ENCODE results near the gene CA9. TPM values are rescaled to one million over a fixed set of nuclear protein-coding genes. Genes with fewer than 3 reads are reported as not detected.

CA9 gene
- total and polyA plus RNA-seq, 9 of the 15 experiments (the other 6 are each of a cell fraction or from before 2014, with no cell fraction given): 0.15 to 10.6 (median 0.60) TPM; not detected in 4

DNA sequence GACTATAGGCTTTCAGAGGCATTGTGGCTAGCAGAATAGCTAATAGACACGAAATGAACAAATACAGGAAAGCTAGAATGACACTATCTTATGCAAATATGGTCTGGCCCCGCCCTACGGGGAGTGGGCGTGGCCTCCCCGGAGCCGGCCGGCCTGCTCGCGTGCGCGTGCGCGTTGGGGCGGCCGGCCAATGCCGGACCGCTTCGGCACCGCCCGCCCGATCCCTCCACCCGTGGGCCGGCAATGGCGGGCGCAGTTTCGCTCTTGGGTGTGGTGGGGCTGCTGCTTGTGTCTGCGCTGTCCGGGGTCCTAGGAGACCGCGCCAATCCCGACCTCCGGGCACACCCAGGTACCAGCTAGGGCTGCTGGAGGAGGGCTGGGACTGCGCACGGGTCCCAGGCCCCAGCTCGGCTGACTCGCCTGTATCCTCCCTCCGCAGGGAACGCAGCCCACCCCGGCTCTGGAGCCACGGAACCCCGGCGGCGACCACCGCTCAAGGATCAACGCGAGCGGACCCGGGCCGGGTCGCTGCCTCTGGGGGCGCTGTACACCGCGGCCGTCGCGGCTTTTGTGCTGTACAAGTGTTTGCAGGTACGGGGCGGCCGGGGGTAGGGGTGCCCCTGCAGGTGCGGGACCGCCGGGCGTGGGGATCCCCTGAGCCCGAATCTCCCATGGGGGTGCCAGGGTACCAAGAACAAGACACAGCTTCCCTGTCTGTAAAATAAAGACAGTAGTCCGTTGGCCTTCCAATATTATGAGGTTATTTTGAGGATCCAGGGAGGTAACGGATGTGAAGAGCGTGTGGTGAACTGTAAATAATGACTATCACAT is 15.4 kb upstream of the CA9 start, which contains the start of gene CCDC107 (continued):
- TF ChIP-seq, protein P1, sequence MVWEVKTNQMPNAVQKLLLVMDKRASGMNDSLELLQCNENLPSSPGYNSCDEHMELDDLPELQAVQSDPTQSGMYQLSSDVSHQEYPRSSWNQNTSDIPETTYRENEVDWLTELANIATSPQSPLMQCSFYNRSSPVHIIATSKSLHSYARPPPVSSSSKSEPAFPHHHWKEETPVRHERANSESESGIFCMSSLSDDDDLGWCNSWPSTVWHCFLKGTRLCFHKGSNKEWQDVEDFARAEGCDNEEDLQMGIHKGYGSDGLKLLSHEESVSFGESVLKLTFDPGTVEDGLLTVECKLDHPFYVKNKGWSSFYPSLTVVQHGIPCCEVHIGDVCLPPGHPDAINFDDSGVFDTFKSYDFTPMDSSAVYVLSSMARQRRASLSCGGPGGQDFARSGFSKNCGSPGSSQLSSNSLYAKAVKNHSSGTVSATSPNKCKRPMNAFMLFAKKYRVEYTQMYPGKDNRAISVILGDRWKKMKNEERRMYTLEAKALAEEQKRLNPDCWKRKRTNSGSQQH (CRISPR knock-in tag; IDR thresholded peaks at IDR 0.05): 0 out of 2 replicates have a peak, but pooled peaks have one; percentile 46
- peak; percentile 36; the same call in 1 of the 2 replicates for TF ChIP-seq MTA3 (IDR thresholded peaks at IDR 0.05; ENCODE audit: borderline replicate concordance)
- TF ChIP-seq, protein P2, sequence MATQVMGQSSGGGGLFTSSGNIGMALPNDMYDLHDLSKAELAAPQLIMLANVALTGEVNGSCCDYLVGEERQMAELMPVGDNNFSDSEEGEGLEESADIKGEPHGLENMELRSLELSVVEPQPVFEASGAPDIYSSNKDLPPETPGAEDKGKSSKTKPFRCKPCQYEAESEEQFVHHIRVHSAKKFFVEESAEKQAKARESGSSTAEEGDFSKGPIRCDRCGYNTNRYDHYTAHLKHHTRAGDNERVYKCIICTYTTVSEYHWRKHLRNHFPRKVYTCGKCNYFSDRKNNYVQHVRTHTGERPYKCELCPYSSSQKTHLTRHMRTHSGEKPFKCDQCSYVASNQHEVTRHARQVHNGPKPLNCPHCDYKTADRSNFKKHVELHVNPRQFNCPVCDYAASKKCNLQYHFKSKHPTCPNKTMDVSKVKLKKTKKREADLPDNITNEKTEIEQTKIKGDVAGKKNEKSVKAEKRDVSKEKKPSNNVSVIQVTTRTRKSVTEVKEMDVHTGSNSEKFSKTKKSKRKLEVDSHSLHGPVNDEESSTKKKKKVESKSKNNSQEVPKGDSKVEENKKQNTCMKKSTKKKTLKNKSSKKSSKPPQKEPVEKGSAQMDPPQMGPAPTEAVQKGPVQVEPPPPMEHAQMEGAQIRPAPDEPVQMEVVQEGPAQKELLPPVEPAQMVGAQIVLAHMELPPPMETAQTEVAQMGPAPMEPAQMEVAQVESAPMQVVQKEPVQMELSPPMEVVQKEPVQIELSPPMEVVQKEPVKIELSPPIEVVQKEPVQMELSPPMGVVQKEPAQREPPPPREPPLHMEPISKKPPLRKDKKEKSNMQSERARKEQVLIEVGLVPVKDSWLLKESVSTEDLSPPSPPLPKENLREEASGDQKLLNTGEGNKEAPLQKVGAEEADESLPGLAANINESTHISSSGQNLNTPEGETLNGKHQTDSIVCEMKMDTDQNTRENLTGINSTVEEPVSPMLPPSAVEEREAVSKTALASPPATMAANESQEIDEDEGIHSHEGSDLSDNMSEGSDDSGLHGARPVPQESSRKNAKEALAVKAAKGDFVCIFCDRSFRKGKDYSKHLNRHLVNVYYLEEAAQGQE (IDR thresholded peaks at IDR 0.05; ENCODE audit: borderline replicate concordance): peak; percentile 60; the same call in 1 of the 2 replicates
- TF ChIP-seq, protein P2 (CRISPR knock-in tag; IDR thresholded peaks at IDR 0.05; ENCODE audit: low read depth): peak; percentile 76; the same call in 1 of the 2 replicates
- peak; percentile 46; the same call in 1 of the 2 replicates for TF ChIP-seq CTBP1 (IDR thresholded peaks at IDR 0.05; ENCODE audit: borderline replicate concordance)
- TF ChIP-seq MAFG (tag; conservative IDR thresholded peaks at IDR 0.05): no peak
- TF ChIP-seq, protein P3, sequence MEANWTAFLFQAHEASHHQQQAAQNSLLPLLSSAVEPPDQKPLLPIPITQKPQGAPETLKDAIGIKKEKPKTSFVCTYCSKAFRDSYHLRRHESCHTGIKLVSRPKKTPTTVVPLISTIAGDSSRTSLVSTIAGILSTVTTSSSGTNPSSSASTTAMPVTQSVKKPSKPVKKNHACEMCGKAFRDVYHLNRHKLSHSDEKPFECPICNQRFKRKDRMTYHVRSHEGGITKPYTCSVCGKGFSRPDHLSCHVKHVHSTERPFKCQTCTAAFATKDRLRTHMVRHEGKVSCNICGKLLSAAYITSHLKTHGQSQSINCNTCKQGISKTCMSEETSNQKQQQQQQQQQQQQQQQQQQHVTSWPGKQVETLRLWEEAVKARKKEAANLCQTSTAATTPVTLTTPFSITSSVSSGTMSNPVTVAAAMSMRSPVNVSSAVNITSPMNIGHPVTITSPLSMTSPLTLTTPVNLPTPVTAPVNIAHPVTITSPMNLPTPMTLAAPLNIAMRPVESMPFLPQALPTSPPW (CRISPR knock-in tag; IDR thresholded peaks at IDR 0.05): peak; percentile 22; the same call in 1 of the 2 replicates
- TF ChIP-seq, protein P4, sequence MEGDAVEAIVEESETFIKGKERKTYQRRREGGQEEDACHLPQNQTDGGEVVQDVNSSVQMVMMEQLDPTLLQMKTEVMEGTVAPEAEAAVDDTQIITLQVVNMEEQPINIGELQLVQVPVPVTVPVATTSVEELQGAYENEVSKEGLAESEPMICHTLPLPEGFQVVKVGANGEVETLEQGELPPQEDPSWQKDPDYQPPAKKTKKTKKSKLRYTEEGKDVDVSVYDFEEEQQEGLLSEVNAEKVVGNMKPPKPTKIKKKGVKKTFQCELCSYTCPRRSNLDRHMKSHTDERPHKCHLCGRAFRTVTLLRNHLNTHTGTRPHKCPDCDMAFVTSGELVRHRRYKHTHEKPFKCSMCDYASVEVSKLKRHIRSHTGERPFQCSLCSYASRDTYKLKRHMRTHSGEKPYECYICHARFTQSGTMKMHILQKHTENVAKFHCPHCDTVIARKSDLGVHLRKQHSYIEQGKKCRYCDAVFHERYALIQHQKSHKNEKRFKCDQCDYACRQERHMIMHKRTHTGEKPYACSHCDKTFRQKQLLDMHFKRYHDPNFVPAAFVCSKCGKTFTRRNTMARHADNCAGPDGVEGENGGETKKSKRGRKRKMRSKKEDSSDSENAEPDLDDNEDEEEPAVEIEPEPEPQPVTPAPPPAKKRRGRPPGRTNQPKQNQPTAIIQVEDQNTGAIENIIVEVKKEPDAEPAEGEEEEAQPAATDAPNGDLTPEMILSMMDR (IDR thresholded peaks at IDR 0.05 in 2 of 3, conservative IDR thresholded peaks at IDR 0.05 in 1 of 3; ENCODE audit: insufficient read depth in 2 of 3, low read depth in 1 of 3, low read length in 3 of 3): peak; percentile 47 to 71 (median 65)
- TF ChIP-seq RB1 (IDR thresholded peaks at IDR 0.05; ENCODE audit: low read depth): peak; percentile 30
- TF ChIP-seq ZBTB7A (IDR thresholded peaks at IDR 0.05; ENCODE audit: borderline replicate concordance, control insufficient read depth, low read depth, low read length): peak; percentile 91; the same call in 1 of the 2 replicates
- 0 out of 2 replicates have a peak, but pooled peaks have one; percentile 25 for TF ChIP-seq ZEB2 (IDR thresholded peaks at IDR 0.05)
- 0 out of 2 replicates have a peak, but pooled peaks have one; percentile 33 for TF ChIP-seq HDAC2 (IDR thresholded peaks at IDR 0.05)

All from K562 (cell line).